Ishikawa (cell line): ENCODE data around the gene KIAA0825.

Experiments
- CEBPB ChIP-seq: IDR thresholded peaks from 2 replicates; pipeline ENCODE4 v1.6.1; 2012
- CREB1 ChIP-seq: IDR thresholded peaks from 2 replicates; pipeline ENCODE4 v1.6.1; 2012; ENCODE audit warnings: low read depth
- EGR1 ChIP-seq: IDR thresholded peaks from 2 replicates; pipeline ENCODE4 v1.6.1; 2012
- EP300 ChIP-seq: IDR thresholded peaks from 2 replicates; pipeline ENCODE4 v1.6.1; 2012; ENCODE audit warnings: borderline replicate concordance
- FOXM1 ChIP-seq: IDR thresholded peaks from 2 replicates; pipeline ENCODE4 v1.6.1; 2012; ENCODE audit warnings: low read depth, borderline replicate concordance
- NFIC ChIP-seq: IDR thresholded peaks from 2 replicates; pipeline ENCODE4 v1.6.1; 2012
- RAD21 ChIP-seq: IDR thresholded peaks from 2 replicates; pipeline ENCODE4 v1.6.1; 2012; ENCODE audit warnings: low read depth
- TAF1 ChIP-seq: IDR thresholded peaks from 2 replicates; pipeline ENCODE4 v1.6.1; 2012; ENCODE audit warnings: low read depth, mild to moderate bottlenecking
- TCF12 ChIP-seq: IDR thresholded peaks from 2 replicates; pipeline ENCODE4 v1.6.1; 2012; ENCODE audit warnings: low read depth
- TEAD4 ChIP-seq: IDR thresholded peaks from 2 replicates; pipeline ENCODE4 v1.6.1; 2012
- YY1 ChIP-seq: IDR thresholded peaks from 2 replicates; pipeline ENCODE4 v1.6.1; 2012; ENCODE audit warnings: low read depth
- ZBTB7A ChIP-seq: IDR thresholded peaks from 2 replicates; pipeline ENCODE4 v1.6.1; 2012; ENCODE audit warnings: low read depth
- TF ChIP-seq, protein P1 (sequence below): IDR thresholded peaks from 2 replicates; pipeline ENCODE4 v1.6.1; 2012
- TF ChIP-seq, protein P2 (sequence below): IDR thresholded peaks from 2 replicates; pipeline ENCODE4 v1.6.1; 2012
- TF ChIP-seq, protein P3 (sequence below): IDR thresholded peaks from 2 replicates; pipeline ENCODE4 v1.6.1; 2012; ENCODE audit warnings: low read depth, mild to moderate bottlenecking

KIAA0825 gene

DNA sequence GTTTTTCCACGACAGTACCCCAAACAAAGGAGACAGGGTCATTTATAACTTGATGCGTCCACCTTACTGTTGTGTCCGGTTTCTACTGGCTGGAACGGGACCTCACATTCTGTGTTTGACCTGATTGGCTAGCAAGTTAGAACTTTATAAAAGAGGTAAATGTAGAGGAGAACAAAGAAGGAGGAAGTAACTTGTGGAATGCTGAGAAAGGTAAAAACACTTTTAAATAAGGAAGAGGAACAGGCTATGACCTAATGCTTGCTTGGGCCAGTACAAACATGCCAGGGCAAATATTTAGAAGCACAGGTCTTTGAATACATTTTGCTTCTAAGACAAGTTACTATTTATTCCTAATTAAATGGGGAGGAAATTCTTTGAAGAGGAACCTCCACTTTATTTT is 251.6 kb downstream of the KIAA0825 start:
- TF ChIP-seq ZBTB7A (no peak), TAF1 (no peak), RAD21 (no peak), TCF12 (no peak), NFIC (no peak), CREB1 (no peak), TEAD4 (no peak), CEBPB (no peak), YY1 (no peak), EP300 (no peak), FOXM1 (no peak), EGR1 (no peak)
- TF ChIP-seq, protein P1, sequence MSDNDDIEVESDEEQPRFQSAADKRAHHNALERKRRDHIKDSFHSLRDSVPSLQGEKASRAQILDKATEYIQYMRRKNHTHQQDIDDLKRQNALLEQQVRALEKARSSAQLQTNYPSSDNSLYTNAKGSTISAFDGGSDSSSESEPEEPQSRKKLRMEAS: no peak
- TF ChIP-seq, protein P2, sequence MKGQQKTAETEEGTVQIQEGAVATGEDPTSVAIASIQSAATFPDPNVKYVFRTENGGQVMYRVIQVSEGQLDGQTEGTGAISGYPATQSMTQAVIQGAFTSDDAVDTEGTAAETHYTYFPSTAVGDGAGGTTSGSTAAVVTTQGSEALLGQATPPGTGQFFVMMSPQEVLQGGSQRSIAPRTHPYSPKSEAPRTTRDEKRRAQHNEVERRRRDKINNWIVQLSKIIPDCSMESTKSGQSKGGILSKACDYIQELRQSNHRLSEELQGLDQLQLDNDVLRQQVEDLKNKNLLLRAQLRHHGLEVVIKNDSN: no peak
- TF ChIP-seq, protein P3, sequence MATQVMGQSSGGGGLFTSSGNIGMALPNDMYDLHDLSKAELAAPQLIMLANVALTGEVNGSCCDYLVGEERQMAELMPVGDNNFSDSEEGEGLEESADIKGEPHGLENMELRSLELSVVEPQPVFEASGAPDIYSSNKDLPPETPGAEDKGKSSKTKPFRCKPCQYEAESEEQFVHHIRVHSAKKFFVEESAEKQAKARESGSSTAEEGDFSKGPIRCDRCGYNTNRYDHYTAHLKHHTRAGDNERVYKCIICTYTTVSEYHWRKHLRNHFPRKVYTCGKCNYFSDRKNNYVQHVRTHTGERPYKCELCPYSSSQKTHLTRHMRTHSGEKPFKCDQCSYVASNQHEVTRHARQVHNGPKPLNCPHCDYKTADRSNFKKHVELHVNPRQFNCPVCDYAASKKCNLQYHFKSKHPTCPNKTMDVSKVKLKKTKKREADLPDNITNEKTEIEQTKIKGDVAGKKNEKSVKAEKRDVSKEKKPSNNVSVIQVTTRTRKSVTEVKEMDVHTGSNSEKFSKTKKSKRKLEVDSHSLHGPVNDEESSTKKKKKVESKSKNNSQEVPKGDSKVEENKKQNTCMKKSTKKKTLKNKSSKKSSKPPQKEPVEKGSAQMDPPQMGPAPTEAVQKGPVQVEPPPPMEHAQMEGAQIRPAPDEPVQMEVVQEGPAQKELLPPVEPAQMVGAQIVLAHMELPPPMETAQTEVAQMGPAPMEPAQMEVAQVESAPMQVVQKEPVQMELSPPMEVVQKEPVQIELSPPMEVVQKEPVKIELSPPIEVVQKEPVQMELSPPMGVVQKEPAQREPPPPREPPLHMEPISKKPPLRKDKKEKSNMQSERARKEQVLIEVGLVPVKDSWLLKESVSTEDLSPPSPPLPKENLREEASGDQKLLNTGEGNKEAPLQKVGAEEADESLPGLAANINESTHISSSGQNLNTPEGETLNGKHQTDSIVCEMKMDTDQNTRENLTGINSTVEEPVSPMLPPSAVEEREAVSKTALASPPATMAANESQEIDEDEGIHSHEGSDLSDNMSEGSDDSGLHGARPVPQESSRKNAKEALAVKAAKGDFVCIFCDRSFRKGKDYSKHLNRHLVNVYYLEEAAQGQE: no peak

DNA sequence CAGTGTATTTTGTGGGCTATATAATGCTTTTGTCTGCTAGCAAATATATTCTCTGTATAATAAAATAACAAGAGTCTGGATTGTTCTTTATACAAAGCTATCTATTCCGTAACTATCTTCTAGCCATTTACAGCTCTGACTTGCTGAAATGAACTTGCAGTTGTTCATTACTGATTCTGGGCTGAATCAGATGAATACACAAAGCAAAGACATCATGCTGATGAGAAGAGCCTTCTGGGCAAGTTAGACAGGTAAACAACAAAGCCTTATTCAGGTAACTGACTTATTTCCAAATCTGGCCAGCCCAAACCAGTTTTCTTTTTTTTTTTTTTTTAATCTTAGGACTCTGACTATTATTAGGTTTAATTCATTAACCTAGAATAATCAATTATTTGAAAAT is 255.5 kb downstream of the KIAA0825 start:
- TF ChIP-seq NFIC (no peak), EGR1 (no peak), RAD21 (no peak), EP300 (no peak), CEBPB (no peak), FOXM1 (no peak), YY1 (no peak), ZBTB7A (no peak), TAF1 (no peak), TCF12 (no peak), CREB1 (no peak), TEAD4 (no peak)
- TF ChIP-seq, protein P2: no peak
- TF ChIP-seq, protein P1: no peak
- TF ChIP-seq, protein P3: no peak

DNA sequence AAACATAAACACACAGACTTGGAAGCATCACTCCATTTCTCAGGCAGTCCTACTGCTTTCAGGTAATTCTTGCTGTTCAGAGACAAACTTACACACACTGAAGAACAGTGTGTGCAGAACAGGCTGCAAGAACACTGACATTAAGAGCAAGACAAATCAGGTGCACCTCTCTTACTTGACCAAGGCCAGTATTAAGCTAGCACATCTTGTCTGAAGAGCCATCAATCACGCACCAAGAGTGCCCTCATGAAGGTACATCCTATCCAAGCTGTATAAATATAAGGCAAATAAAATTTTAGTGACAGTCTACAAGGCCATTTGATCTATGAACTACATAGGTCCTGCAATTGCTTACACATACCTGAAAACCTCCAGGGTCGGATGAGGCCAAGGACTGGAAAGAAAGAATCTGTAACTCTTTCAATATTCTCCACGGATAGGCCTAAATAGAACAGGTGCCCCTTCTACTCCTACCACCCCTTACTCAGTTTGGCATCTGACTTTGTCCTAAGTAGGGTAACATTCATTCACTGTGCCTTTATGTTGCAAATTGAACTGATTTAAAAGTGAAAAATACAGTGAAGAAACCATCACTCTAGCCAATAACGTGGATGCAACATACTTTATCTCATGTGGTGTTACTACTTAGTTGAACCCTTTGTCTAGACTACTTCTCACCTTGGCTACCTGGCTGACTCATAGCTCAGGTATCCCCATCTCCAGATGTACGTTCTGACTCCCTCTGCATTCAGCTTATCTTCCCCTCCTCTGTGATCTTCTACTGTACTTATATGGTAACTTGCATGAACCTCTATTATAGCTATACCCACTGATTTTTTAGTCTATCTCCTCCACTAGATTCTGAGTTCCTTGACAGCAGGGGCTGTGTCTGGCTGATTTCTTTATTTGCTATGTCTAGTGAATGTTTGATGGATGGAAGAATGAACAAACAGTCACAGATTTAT is 256.3 kb downstream of the KIAA0825 start:
- TF ChIP-seq FOXM1: no peak
- no peak for TF ChIP-seq YY1
- no peak for TF ChIP-seq ZBTB7A
- TF ChIP-seq, protein P2: no peak
- no peak for TF ChIP-seq TEAD4
- no peak for TF ChIP-seq NFIC
- TF ChIP-seq CEBPB: no peak
- TF ChIP-seq, protein P3: no peak
- TF ChIP-seq EP300: no peak
- no peak for TF ChIP-seq TAF1

DNA sequence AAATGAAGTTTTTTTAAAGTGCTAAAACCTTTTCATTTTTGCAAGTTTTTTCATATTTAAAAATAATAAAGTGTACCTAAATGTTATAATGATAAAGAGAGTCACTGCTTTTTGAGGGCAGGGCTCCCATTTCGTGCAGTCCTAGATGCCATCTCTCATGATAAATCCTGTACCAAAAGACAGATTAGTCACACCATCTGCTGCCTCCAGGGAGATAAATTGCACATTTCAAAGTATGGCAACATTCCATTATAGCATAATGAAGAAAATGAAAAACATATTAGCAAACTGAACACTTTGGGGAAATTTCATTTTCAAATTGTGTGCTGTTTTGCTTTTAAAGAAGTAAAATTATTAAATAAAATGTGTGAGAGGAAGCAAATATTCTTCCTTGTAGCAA is 257.2 kb downstream of the KIAA0825 start:
- TF ChIP-seq TCF12 (no peak), RAD21 (no peak), EGR1 (no peak), YY1 (no peak), FOXM1 (no peak), ZBTB7A (no peak), CEBPB (no peak), TEAD4 (no peak), NFIC (no peak), CREB1 (no peak), TAF1 (no peak), EP300 (no peak)
- TF ChIP-seq, protein P2: no peak
- TF ChIP-seq, protein P3: no peak
- TF ChIP-seq, protein P1: no peak
